ENCODE results near the gene SYNC.
A peak's percentile ranks its signal among the peaks of the same experiment; 100 is the strongest.

The SYNC gene

GRCh38 chr1:32719681-32720275 is 17.2 kb upstream of the SYNC start:
- TF ChIP-seq, protein P1, sequence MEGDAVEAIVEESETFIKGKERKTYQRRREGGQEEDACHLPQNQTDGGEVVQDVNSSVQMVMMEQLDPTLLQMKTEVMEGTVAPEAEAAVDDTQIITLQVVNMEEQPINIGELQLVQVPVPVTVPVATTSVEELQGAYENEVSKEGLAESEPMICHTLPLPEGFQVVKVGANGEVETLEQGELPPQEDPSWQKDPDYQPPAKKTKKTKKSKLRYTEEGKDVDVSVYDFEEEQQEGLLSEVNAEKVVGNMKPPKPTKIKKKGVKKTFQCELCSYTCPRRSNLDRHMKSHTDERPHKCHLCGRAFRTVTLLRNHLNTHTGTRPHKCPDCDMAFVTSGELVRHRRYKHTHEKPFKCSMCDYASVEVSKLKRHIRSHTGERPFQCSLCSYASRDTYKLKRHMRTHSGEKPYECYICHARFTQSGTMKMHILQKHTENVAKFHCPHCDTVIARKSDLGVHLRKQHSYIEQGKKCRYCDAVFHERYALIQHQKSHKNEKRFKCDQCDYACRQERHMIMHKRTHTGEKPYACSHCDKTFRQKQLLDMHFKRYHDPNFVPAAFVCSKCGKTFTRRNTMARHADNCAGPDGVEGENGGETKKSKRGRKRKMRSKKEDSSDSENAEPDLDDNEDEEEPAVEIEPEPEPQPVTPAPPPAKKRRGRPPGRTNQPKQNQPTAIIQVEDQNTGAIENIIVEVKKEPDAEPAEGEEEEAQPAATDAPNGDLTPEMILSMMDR (conservative IDR thresholded peaks at IDR 0.05) = no peak
- no peak overlapping the region for H3K27ac ChIP-seq

GRCh38 chr1:32718527-32718926 is 16.0 kb upstream of the SYNC start:
- TF ChIP-seq, protein P1 (conservative IDR thresholded peaks at IDR 0.05) = no peak
- H3K27ac ChIP-seq = no peak overlapping the region

DNA sequence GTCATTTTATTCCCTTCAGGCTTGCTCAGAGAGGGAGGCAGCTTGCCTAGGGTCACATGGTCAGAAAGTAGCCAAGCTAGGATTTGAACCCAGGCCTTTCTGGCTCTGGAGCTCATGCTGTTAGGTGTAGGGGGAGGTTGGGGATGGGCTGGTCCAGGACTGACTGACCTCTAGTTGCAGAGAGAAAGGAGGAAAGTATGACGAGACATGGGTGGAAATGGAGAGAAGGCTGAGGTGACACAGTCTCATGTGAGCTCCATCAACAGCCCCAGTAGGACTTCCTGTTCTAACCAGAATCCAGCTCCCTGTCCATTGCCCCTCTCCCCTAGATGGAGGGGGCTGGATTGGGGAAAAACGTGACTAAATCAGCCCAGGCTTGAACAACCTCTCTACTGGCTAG is 15.5 kb upstream of the SYNC start:
- TF ChIP-seq, protein P1 (conservative IDR thresholded peaks at IDR 0.05) = no peak
- H3K27ac ChIP-seq = no peak overlapping the region; the same call in 1 of the 2 replicates

- peak overlapping the region; percentile 72 for H3K27ac ChIP-seq
Observed at GRCh38 chr1:32717503-32717902, 14.9 kb upstream of the SYNC start.

DNA sequence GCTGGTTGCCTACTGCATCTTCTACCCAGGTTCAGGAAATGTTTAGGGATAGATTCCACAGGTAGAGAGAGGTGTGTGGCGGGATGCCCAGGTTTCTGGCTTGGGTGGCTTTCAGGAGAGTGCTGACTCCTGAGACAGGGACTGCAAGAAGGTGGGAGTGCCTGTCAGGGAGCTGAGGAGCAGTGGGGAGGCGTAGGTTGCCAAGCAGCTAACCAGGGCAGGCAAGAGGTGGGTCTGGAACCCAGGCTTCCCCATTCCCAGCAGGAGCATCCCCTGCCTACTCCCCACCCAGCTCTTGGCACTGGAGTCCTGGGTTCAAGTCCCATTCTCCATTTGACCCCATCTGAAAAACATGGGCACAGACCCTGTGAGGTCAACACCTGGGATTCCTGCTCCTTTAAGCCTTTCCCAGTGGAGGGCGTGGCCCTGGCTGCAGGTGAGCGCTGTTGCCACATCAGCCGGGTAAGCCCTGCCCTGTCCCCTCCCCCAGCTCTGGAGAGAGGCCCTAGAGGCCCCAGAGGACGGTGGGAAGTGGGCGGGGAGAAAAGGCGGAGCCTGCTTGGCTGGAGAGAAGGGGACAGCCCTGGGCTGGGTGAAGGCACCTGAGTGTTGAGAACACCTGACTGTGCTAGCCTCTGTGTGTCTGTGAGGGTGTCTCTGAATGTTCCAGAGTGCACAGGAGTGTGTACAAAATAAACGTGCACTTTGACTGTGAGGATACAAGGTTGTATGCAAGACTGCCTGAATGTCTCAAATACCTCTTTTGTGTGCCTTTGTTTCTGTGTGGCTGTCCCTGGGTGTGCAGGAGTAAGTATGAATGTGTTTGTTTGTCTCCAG is 14.0 kb upstream of the SYNC start:
- peak overlapping the region; percentile 72 for H3K27ac ChIP-seq
- TF ChIP-seq, protein P1 (conservative IDR thresholded peaks at IDR 0.05) = no peak

More at GRCh38 chr1:32717503-32717902, 14.9 kb upstream of the SYNC start:
- TF ChIP-seq, protein P1 (conservative IDR thresholded peaks at IDR 0.05) = no peak

GRCh38 chr1:32715901-32716311 is 13.3 kb upstream of the SYNC start:
- TF ChIP-seq, protein P1 (conservative IDR thresholded peaks at IDR 0.05) = no peak
- H3K27ac ChIP-seq = peak overlapping the region; percentile 72

DNA sequence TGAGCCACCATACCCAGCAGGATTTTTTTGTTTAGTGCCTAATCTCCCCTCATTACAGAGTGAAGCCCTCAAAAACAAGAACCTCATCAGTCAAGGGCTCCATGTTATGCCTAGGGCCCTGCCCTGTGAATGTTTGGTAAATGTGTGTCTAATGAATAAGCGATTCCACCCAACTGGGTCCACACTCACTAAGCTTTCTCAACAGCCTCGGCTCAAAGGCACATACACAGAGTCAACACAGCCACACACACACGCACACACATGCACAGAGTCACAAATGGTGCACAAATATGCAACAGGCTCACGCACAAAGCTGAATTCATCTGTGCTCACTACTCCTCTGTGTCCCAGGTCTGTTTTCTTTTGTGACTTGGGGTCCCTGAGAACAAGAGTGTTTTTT is 11.7 kb upstream of the SYNC start:
- H3K27ac ChIP-seq = no peak overlapping the region
- TF ChIP-seq, protein P1 (conservative IDR thresholded peaks at IDR 0.05) = no peak

Measured in VCaP (cell line).